Measurements from ENCODE around the gene SCAI.
"Not testable (repeated sequence)": the region's sequence is repeated elsewhere in the genome, so short reads cannot be mapped to it uniquely, and the experiment has no call there.

The SCAI gene

DNA sequence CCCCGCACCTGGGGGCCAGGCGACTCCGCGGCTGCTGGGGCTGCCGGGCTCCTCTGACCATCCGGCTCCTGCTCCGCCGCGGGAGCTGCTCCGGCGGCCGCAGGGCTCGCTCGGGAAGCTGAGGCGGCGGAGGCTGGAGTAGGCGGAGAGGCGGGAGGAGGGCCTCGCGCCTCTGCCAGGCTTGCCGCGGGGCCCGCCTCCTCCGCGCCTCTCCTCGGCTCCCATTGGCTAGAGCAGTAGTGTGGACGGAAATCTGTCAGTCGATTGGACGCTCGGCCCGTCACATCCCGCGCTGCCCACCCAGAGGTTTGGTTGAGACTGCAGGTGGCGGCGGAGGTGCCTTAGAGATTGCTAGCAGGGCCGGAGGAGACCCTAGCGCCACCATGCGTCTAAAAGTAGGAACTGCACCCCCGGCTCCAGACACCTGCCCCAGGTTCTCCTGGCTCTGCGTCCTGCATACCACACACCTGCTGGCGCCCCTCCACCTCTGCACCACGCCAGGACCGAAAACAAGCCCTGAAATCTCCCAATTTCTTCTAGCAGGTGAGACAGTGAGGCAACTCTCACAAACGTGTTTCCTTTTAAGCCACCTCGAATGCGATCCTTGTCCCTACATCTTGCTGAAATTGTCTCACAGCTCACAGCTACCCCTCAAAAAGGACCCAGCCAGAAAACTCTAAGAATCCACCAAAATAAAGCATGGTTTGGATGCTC, at the start of gene SCAI:
Gene SCAI, minus strand, starts transcription at position 152 of the 714 bp plus-strand sequence. Its CDS starts 91 bp downstream, at position 61.
- no peak for DNase-seq

DNA sequence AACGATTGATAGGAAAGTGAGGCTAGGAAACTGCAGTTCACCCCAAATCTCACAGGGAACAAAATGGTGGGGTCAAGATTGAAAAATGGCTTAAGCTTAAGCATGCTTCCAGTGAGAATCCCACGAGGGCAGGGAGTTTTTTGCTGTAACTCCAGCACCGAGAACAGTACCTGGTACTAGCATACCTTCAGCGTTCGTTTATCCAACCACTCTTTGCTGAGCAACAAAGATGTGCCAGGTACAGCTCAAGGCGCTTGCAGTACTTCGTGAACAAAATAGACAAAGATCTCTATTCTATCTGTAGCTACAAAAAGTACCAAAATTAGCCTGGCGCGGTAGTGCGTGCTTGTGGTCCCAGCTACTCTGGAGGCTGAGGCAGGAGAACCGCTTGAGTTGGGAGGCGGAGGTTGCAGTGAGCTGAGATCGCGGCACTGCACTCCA, 47.1 kb upstream of the SCAI start:
- DNase-seq = no peak

DNA sequence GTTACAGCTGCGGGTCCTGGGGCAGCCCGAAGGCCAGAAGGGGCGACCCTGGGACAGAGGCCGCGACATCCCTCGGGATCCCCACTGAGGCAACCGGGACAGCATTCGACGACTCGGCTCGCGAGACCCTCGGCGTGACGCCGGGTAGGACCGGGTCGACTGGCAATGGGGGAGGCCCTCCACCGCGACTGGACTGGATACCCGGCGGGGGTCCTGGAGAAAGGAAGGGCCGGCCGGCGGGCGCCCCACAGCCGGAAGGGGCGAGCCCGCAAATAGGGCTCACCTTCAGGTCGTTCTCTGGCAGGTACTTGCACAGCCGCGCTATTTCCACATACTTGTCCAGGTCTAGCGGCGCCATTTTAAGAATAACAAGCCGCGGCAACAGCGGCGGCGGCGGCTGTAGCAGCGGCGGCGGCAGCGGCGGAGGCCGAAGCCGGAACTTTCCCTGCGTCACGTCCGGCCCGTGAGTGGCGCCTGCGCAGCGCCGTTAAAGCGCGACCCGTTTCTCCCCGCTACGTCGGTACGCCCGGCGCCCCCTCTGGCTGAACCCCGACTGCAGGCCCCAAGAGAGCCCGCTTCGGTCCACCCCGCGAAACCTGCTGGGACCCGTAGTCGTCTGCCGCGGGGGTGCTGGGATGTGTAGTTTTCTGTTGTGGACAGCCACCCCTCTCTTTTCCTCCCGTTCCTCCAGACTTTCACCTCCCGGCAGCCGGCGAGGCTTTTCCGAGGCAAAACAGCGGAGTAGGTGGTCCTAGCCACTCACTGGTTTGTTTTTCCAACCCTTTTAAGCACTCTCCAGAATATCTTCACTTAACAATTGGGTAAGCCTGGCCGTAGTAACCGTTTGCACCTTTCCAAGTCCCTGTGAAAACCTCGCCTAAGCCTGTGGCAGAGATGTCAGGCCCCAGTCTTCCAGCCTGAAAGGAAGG, 46.3 kb upstream of the SCAI start, which contains the start of gene PPP6C:
Gene PPP6C, minus strand, starts transcription at position 443 of the 929 bp plus-strand sequence. Its CDS starts 85 bp downstream, at position 358.
- DNase-seq = peak; percentile 67

DNA sequence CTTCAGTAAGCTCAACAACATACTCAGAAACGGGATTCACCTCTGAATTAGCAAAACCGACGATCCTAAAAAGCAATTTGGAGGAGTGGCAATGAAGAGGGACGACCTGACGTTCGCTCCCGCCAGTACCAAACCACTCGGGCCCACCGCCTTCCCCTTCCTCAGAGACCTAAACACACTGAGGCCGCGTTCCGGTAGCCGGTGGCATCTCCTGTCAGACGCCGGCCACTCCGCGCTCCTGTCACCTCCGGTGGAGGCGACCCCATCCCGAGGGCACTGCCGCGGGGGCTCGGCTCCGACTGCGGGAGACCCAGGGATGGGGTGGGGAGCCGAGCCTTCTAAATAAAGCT, 45.7 kb upstream of the SCAI start:
- DNase-seq = no peak

DNA sequence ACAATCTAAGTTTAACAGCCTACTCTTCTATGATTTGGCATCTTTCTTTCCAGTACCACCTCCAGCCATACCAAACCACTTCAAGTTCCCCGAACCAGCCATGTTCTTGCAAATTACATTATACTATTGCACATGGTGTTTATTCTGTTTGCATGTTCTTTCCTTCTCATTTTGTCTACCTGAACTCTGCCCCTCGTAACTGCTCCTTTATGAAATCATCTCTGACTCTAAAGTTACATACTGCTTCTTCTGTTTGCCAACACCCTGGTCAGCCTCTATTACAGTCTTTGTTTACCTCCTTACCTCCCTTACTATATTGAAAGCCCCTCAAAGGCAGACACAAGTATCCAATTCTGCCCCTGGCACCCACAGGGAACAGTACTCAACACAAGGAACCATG, 40.2 kb upstream of the SCAI start:
- DNase-seq = no peak

DNA sequence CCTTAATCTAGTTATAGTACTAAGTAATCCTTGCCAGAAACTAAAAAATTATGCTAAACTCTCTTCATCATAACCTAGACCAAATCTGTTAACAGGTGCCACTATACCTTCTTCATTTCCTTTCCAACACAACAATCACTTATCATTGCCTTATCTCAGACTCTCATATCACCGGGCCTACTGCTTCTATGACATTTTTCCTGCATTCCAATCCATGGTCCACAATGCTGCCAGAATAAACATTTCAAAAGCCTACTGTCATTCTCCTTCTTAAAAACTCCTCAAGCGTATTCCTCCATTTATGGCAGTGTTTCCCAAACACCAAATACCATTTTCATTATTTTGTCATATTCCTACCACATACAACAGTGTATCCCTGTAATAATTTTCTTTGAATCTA, 39.7 kb upstream of the SCAI start:
- DNase-seq = no peak

DNA sequence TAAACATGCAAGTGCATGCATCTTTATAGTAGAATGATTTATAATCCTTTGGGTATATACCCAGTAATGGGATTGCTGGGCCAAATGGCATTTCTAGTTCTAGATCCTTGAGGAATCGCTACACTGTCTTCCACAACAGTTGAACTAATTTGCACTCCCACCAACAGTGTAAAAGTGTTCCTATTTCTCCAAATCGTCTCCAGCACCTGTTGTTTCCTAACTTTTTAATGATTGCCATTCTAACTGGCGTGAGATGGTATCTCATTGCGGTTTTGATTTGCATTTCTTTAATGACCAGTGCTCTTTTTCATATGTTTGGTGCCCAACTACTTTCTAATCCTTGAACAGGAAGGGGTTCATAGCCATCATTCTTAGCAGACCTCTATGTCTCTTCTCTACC, 38.4 kb upstream of the SCAI start:
- DNase-seq = not testable (repeated sequence)

DNA sequence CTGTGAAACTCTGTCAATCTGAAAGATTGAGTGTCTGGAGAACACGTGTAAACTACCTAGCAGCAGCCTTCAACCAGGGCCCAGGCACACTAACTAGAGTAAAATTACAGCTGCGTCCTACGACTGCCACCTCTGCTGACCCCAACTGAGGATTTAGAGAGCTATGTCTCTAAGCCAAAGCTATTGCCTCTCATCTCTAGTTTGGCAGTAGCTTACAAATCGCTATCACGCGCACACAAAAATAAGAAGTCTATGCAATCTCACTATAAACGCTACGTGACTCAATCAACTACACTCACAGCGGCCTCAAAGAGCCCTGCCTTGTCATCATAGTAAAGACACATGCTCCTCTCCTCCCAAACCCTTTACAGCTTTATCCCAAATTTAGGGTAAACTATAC, 37.5 kb upstream of the SCAI start:
- no peak for DNase-seq

DNA sequence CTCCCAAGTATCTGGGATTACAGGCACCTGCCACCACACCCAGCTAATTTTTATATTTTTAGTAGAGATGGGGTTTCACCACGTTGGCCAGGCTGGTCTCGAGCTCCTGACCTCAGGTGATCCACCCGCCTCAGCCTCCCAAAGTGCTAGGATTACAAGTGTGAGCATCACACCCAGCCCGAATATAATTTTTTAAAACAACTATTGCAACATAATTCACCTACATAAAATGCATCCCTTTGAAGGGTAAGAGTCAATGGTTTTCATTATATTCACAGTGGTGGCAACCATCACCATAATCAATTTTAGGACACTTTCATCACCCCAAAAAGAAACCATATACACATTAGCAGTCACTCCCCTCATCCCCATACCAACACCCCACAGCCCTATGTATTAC, 36.4 kb upstream of the SCAI start:
- not testable (repeated sequence) for DNase-seq

DNA sequence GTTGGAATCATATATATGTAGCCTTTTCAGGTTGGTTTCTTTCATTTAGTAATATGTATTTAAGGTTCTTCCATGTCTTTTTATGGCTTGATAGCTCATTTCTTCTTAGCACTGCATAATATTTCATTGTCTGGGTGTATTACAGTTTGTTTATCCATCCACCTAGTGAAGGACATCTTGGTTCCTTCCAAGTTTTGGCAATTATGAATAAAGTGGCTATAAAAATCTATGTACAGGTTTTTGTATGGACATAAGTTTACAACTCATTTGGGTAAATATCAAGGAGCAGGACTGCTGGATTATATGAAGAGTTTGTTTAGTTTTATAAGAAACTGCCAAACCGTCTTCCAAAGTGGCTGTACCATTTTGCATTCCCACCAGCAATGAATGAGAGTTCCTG, 34.6 kb upstream of the SCAI start:
- no peak for DNase-seq

DNA sequence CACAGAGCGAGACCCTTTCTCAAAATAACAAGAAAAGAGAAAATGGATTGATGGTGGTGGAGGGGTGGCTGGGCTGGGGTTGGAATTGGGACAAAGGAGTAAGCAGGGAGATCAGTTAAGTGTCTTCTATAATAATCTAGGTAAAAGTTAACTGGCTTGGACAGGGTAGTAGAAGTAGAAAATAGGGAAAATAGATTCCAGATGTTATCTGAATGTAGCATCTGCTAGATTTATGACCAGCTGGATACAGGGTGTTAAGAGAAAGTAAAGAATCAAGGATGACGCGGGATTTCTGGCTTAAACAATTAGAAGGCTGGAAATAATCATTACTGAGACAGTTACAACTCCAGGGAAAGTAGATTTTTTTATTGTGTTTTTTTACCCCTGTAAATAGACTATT, 33.3 kb upstream of the SCAI start:
- DNase-seq = no peak

DNA sequence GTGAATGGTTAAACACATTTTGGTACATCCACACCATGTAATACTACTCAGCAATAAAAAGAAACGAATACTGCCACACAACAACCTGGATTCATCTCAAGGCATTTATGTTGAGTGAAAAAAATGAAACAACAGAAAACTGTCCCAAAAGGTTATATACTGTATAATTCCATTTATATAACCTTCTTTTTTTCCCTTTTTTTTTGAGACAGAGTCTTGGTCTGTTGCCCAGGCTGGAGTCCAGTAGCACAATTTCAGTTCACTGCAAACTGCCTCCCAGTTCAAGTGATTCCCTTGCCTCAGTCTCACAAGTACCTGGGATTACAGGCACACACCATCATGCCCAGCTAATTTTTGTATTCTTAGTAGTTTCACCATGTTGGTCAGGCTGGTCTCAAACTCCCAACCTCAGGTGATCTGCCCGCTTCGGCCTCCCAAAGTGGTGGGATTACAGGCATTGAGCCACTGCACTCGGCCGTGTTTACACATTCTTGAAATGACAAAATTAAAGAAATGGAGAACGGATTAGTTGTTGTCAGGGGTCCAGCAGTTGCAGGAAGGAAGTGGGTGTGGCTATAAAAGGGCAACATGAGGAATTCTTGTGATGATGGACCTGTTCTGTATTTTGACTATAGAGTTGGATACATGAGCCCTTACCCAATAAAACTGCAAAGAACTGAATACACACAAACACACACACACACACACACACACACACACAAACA, 28.9 kb upstream of the SCAI start:
- DNase-seq = no peak

DNA sequence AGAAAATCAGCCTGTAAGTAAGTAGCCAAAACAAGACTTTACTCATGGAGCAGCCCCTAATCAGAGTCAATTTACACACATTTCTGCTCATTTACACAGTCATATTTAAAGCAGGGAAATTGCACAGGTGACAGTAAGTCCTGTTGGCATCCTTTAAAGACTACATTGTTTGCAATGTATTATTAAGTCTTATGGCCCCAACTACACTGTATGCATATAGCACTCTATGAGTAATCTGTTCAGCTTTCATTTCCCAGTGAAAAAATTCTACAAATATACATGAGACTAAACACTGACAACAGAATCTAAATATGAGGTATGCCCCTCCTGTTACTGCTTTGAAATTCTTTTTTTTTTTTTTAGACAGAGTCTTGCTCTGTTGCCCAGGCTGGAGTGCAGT, 26.6 kb upstream of the SCAI start:
- no peak for DNase-seq

DNA sequence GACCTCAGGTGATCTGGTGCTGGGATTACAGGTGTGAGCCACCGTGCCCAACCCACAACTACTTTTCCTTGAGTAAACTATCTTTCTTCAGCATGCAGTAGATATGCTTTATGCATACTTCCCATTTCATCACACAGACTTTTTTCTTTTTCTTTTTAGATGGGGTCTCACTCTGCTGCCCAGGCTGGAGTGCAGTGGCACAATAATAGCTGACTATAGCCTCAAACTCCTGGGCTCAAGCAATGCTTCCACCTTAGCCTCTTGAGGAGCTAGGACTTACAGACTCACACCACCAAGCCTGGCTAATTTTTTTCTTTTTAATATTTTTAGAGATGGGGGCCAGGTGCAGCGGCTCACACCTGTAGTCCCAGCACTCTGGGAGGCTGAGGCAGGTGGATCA, 23.4 kb upstream of the SCAI start:
- no peak for DNase-seq

DNA sequence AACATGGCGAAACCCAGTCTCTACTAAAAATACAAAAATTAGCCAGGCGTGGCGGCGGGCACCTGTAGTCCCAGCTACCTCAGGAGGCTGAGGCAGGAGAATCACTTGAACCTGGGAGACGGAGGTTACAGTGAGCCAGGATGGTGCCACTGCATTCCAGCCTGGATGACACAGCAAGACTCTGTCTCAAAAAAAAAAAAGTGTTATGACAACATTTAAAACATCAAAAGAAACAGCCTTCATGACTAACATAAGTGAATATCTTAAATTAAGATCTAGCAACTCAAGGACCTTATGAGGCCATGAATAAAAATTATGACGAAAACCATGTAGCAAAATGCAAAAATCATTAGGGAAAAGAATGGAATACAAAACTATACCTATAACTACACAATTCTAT, 19.6 kb upstream of the SCAI start:
- DNase-seq = not testable (repeated sequence)

DNA sequence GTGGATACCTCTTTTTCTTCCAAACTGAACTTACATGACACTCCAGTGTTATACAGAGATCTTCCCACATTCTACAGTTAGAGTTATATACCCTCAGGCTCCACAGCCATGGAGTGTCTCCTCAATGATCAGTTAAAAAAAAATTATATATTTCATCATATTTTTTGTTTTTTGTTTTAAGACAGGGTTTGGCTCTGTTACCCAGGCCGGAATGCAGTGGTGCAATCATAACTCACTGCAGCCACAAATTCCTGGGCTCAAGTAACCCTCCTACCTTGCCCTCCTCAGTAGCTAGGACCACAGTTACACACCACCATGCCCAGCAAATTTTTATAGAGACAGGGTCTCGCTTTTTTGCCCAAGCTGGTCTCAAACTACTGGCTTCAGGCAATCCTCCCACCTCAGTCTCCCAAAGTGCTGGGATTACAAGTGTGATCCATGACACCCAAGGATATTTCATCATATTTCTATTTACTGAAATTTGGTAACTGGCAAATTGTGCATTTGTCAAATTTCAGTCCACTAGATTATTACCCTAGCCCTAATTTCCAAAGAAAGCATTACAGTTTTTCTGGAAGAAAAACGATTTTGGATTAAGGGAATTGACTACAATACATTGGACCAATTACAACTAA, 18.1 kb upstream of the SCAI start:
- no peak for DNase-seq

DNA sequence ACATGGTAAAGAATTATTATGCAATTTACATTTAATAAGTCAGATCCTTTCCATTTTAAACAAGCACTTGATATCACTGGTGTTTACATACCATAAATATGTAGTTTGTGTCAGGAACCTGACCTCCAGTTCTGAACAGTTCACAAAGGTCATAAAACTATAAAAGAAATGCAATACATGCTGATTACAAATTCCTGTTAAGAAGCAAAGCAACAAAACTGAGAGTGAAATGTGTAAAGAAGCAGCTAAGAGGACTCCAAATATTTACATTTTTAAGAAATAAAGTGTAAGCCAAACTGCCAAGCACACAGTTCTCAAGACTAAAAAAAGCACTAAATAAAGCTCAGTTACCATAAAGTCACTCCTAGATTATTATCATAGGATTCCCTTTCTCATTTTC, 17.4 kb upstream of the SCAI start:
- DNase-seq = no peak

DNA sequence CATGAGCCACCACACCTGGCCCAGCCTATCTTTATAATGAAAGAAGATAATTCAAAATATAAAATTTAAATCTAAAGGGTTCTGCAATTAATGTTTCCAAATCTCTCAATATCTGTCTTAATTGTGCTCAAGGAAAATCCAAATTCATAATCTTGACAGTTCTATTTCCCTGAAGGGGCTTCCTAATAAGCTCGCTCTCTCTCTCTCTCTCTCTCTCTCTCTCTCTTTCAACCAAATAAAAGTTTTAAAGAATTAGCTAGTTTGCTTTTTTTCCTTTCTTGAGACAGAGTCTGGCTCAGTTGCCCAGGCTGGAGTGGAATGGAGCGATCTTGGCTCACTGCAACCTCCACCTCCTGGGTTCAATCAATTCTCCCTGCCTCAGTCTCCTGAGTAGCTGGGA, 13.2 kb upstream of the SCAI start:
- DNase-seq = no peak

DNA sequence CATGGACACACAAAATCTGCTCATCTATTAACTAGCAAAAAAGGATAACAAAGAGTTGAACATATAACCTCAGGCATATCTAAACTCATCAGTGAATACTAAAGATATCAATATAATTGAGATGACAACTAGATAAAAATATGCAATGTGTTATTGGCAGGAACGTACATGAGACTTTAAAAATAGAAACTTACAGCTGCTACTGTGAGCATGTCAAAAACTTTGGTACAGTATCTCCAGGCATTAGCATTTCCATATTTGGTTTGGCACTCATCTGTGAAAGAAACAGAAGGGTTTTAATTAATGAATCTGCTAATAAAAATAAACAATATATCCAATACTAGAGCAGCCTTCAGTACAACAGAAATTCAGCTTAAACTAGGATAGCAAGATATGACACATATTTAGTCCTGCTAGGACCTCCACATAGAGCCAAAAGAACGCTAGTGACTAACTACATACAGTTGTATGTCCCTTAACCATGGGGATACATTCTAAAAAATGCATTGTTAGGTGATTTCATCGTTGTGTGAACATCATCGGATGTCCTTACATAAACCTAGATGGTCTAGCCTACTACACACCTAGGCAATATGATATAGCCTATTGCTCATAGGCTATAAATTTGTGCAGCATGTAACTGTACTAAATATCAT, 10.5 kb upstream of the SCAI start:
- no peak for DNase-seq

DNA sequence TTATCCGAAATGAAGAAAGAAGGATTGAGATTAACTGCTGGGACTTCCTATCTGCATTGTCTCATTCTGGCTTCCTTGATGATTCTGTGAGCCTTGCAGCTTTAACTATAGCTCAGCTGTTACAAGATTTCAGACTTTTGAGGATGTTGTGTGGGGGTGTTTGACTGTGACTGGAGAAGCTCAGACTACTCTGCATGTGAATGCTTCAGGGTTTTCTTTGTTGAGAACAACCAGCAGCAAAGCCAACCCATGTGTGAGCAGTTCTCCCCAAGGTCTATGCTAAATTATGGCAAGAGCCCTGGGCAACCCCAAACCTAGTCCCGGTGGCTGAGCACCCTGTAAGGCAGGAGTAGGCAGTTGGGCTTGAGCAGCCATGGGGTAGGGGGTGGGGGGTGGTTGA, 8.4 kb upstream of the SCAI start:
- DNase-seq = no peak

DNA sequence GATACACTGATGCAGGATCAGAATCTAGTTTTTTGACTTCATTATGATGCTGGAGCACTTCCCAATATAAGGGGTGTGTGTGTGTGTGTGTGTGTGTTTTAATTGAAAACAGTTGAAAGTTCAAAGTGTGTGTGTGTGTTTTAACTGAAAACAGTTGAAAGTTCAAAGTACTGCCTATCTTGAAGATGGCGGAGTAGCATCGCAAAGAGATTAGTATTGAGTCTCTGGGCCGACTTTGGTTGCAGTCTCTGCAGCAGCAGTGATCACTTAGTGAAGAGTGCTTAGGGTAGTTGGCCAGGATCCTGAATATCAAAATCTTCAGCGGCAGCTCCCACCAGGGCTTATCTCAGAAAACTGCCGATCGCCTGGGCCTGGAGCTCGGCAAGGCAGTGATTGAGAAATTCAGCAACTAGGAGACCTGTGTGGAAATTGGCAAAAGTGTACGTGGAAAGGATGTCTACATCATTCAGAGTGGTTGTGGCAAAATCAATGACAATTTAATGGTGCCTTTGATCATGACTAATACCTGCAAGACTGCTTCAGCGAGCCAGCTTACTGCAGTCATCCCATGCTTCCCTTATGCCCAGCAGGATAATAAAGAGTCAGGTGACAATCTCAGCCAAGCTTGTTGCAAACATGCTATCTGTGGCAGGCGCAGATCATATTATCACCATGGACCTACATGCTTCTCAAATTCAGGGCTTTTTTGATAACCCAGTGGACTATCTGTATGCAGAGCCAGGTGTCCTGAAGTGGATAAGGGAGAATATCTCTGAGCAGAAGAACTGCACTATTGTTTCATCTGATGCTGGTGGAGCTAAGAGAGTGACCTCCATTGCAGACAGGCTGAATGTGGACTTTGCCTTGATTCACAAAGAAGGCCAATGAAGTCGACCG, 7.3 kb upstream of the SCAI start:
- no peak for DNase-seq

Data from cortex of kidney (tissue), 1 donor.